Measurements from ENCODE around the gene SPECC1.
"Not testable (repeated sequence)": the region's sequence is repeated elsewhere in the genome, so short reads cannot be mapped to it uniquely, and the experiment has no call there.

The SPECC1 gene

GRCh38 chr17:20216154-20216815 lies 207.1 kb downstream of the SPECC1 start:
- no peak for DNase-seq

DNA sequence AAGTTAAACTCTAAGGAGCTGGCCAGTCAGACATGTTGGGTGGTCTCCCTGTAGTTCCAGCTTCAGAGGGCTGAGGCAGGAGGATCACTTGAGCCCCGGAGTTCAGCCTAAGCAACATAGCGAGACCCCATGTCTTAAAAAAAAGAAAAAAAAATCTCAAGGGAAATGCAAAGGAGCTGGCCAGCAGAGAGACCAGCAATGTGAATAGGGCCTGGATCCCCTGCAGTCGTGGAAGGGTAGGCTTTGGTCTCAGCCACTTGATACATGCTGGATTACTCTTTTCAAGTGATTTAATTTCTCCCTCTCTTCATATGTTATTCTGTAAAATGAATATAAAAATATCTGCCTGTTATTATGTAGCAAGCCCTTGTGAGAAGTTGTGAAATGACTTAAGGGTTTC lies 207.7 kb downstream of the SPECC1 start:
- no peak for DNase-seq

- no peak for DNase-seq
These were observed 208.5 kb downstream of the SPECC1 start for GRCh38 chr17:20217677-20218076.

DNA sequence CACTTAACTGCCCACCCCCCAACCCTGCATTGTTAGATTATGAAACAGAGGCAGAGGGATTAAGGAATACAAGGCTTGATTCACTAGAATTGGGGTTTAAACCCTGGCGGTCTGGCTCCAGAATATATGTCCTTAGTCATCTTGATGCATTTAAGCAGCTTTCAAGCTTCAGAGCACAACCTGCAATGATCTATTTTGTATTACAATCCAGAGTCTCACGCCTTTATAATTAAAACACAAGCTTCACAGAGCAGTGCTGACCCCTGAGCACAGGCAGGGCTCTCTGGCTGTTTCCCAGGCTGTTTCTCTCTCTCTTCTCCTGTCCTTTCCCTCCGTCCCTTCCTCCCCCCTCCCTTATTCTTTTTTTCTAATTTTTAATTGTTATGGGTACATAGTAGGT lies 209.1 kb downstream of the SPECC1 start:
- DNase-seq, result peak; percentile 51

DNA sequence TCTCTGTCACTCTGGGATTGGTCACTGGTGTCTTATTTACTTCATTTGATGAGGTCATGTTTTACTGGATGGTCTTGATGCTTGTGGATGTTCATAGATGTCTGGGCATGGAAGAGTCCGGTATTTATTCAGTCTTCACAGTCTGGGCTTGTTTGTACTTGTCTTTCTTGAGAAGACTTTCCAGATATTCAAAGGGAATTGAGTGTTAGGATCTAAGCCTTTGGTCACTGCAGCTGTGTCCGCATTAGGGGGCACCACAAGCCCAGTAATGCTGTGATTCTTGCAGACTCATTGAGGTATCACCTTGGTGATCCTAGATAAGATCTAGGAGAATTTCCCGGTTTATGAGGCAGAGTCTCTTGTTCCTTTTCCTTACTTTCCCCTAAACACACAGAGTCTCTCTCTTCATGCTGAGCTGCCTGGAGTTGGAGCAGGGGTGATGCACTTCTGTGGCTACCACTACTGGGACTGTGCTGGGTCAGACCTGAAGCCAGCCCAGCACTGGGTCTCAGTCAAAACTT lies 214.7 kb downstream of the SPECC1 start:
- peak; percentile 8 for DNase-seq

- DNase-seq, result no peak
These were observed 215.2 kb downstream of the SPECC1 start for GRCh38 chr17:20224379-20224778.

DNA sequence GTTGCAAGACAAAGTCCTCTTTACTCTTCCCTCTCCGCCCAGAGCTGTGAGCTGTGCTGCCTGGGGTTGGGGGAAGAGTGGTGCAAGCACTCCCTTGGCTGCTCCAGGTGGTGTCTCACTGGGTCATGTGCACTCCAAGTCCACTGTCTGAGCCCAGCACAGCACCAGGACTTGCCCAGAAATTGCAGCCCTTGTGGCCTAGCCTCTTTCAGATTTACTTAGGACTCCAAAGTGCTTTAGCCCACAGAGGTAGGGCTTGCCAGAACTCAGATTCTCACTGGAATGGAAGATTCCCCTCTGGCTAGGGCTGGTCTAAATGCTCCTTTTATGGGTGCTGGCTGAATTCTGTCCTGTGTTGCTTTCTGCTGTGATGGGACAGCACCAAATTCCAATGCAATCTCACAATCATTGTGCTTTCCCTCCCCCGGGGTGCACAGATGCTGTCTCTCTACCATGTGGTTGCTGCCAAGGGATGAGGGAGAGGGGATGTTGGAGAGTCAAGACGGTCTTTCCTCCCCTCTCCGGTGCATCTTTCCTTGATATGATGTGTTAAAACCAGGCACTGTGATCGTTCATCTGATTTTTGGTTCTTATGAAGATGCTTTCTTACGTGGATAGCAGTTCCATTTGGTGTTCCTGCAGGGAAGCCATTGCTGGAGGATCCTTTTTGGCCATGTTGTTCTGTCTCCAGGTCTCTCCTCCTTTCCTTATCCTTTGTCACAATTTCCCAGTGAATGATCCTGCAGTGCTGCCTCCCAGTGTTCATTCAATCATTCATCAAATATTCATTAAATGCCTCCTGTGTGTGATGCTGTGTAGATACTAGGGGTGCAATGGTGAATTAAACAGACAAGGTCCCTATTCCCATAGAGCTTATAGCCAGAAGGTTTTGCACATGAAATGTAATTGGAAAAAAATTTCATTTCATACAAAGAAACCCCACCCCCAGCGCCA lies 216.3 kb downstream of the SPECC1 start:
- DNase-seq, result peak; percentile 56

- DNase-seq, result peak; percentile 93
These were observed 217.8 kb downstream of the SPECC1 start for GRCh38 chr17:20226814-20227482.

- peak; percentile 34 for DNase-seq
These were observed 218.7 kb downstream of the SPECC1 start for GRCh38 chr17:20227720-20228370.

GRCh38 chr17:20228410-20228809 lies 219.3 kb downstream of the SPECC1 start:
- no peak for DNase-seq

DNA sequence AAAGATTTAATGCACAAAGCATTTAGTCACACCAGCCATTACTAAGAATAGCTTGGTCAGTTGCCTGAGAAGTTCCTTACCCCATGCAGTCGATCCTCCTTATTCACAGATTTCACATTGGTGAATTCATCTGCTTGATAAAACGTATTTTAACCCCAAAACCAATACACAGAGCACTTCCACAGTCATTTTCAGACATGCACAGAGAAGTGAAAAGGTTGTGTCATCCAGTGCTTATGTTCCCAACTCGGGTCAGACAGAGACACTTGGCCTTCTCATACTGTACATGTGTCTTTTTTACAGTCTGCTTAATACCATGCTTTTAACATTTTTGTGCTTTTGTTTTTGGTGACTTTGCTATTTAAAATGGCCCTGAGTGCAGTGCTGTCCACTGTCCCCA lies 219.7 kb downstream of the SPECC1 start:
- no peak for DNase-seq

DNA sequence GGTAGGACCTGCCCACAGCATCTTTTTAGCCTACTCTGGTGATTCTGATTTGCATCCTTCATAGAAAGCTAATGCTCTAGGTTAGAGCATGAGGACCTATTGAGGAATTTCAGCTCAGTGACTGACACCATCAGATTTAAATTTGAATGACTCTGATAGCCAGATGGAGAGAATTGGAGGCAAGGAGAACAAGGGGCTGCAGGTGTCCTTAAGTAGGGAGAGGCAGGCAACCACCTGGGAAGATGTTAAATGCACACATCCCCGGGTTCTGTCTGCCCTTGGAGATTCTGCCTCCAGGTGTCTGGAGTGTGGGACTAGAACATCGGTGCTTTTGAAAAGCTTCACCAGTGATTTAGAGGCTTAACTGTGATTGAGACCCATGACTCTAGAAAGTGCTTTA lies 221.8 kb downstream of the SPECC1 start:
- no peak for DNase-seq

- DNase-seq, result no peak
These were observed 223.5 kb downstream of the SPECC1 start for GRCh38 chr17:20232611-20233010.

DNA sequence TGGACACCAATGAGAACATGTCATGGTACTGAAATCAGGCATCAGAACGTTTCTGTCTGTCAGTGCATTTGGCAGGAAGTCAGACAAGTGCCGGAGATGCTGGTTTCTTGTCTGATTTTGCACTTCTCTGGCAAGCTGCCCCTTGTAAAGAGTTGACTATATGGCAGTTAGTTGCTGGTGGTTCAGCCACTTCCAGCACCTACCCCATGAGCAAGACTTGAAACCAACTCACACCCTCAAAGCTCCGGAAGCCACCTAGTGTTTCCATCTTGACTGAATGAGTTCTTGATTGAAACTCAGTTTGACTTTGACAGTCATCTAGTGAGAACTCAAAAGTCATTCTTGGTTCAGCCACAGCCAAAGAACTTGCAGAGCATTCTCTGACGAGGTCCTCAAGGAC lies 225.1 kb downstream of the SPECC1 start:
- DNase-seq, result no peak

- DNase-seq, result peak; percentile 67
These were observed 226.6 kb downstream of the SPECC1 start for GRCh38 chr17:20235747-20236146.

- no peak for DNase-seq
These were observed 227.5 kb downstream of the SPECC1 start for GRCh38 chr17:20236578-20237227.

DNA sequence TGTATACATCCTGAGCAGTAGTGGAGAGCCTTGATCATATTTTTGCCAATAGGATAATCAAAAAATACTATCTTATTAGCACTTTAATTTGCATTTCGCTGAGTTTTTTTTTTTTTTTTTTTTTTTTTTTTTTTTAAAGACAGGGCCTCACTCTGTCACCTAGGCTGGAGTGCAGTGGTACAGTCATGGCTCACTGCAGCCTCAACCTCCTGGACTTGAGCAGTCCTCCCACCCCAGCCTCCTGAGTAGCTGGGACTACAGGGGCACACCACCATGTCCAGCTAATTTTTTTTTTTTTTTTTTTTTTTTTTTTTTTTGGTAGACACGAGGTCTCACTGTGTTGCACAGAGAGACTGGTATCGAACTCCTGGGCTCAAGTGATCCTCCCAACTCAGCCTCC lies 230.6 kb downstream of the SPECC1 start:
- DNase-seq, result not testable (repeated sequence)

- no peak for DNase-seq
These were observed 232.7 kb downstream of the SPECC1 start for GRCh38 chr17:20241855-20242254.

GRCh38 chr17:20242271-20242670 lies 233.1 kb downstream of the SPECC1 start:
- no peak for DNase-seq

DNA sequence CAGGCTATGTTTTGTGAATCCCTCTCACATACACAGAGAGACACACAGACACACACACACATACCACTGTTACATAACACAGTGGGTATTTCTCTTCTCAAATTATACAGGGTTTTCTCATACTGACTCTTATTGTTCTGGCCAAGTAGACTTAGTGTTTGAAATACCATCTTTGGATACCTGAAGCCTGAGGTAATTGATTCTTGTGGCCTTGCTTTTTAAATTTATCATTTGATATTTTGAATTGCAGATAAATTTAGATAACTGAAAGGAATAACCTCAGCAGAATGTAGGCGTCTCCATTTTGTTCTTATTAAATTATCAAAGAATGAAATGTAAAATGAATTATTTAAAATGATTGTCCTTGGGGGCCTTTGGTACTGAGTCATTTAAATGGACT lies 234.4 kb downstream of the SPECC1 start:
- DNase-seq, result no peak

GRCh38 chr17:20244671-20245070 lies 235.5 kb downstream of the SPECC1 start:
- DNase-seq, result no peak

- DNase-seq, result no peak
These were observed 237.5 kb downstream of the SPECC1 start for GRCh38 chr17:20246692-20247091.

Measured in NCI-H82 (cell line).